Activated CD4-positive, alpha-beta T cell treated with anti-CD3 and anti-CD28 coated beads, Interleukin-2, Interleukin-4, amounts not matched to agents 100 ng/mL and 50 ng/mL, durations not matched to agents 16 hours and 8 hours (primary cell): ENCODE measurements around the gene KLC3.

Experiments
- DNase-seq: peaks from one replicate; pipeline ENCODE4 v3.0.0-alpha.2; 2020; ENCODE audit warnings: low spot score

Gene KLC3

DNA sequence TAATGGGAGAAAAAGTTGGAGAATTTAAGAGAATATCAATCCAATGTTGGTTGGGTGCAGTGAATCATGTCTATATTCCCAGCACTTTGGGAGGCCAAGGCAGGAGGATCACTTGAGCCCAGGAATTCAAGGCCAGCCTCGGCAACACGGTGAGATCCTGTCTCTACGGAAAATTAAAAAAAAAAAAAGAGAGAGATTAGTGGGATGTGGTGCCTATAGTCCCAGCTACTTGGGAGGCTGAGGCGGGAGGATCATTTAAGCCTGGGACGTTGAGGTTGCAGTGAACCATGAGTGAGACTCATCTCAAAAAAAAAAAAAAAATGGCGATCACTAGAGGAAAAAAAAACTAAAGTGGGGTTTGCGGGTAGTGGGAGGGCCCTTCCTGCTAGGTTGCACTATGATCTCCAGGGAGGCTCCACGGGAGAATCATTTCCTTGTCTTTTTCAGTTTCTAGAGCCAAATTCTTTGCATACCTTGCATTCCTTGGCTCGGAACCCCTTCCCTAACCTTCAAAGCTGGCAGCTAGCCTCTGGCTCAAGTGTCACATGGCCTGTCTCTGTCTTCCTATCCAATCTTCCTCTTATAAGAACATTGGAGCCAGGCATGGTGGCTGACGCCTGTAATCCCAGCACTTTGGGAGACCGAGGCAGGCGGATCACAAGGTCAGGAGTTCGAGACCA lies 35.6 kb downstream of the KLC3 start:
- no peak for DNase-seq

DNA sequence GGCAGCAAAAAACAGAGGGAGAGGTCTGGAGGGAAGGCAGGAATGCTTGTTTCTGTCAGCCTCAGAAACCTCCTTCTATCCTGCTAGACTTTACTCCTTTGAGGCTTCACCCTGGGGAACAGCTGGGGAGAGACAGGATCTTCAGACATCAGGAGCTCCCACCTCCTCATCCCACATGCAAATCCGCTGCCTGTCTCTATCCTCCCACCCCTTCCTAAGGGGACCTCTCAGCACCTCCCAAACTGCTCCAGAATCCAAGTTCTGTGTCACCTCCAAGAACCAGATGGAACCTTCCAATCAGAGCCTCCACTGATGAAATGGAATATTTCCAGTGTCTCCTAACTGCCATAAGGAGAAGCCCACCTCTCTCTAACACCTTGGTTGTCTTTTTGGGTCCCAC lies 39.6 kb downstream of the KLC3 start:
- no peak for DNase-seq

GRCh38 chr19:45382426-45382825 lies 41.9 kb downstream of the KLC3 start:
- DNase-seq: no peak

DNA sequence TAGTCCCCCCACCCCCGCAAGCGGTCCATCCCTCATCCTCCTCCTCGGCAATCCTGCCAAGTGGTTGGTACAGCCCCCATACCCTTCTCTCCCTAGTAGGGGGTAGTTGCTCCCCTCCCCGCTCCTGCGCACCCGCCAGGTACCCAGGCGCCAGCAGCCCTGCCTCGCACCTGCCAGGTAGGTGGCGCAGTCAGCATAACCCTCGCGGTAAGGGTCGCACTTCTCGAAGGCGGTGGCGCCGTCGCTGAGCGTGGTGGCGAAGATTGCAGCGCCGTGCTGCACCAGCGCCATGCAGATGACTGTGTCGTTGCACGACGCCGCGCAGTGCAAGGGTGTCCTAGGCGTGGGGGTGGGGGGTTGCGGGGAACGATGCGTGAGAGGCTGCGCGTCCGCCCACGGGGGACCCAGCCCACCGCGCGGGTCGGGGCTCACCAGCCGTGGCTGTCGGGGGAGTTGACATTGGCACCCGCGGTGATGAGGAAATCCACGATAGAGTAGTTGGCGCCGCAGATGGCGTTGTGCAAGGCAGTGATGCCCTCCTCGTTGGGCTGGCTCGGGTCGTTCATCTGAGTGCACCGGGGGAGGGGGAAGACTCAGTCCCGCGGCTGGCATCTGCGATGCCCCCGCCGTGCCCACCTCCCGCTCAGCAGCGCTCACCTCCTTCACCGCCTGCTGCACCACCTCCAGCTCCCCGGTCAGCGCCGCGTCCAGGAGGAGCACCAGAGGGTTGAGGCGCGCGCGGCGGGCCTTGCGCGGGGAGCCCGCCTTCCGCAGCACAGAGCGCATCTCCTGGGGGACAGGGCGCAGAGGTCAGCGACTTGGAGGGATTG lies 45.1 kb downstream of the KLC3 start:
- no peak for DNase-seq

DNA sequence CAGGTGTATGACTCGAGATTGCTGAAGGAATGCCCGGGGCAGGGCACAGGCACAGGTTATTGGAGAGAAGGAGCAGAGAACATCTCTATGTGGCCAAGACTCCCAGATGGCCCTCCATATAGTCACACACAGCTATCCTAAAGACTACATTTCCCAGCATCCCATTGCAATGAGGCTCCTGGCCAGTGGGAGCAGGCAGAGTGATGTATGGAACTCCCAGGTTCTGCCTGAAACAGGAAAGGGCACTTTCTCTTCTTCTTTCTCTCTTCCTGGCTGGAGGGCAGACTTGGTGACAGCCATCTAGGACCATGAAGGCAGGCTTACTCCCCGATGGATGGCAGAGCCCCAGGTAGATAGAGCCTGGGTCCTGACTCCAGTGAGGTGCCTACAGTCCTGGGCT lies 50.8 kb downstream of the KLC3 start:
- no peak for DNase-seq

- DNase-seq: no peak
Observed at GRCh38 chr19:45391871-45392665, 51.5 kb downstream of the KLC3 start.

DNA sequence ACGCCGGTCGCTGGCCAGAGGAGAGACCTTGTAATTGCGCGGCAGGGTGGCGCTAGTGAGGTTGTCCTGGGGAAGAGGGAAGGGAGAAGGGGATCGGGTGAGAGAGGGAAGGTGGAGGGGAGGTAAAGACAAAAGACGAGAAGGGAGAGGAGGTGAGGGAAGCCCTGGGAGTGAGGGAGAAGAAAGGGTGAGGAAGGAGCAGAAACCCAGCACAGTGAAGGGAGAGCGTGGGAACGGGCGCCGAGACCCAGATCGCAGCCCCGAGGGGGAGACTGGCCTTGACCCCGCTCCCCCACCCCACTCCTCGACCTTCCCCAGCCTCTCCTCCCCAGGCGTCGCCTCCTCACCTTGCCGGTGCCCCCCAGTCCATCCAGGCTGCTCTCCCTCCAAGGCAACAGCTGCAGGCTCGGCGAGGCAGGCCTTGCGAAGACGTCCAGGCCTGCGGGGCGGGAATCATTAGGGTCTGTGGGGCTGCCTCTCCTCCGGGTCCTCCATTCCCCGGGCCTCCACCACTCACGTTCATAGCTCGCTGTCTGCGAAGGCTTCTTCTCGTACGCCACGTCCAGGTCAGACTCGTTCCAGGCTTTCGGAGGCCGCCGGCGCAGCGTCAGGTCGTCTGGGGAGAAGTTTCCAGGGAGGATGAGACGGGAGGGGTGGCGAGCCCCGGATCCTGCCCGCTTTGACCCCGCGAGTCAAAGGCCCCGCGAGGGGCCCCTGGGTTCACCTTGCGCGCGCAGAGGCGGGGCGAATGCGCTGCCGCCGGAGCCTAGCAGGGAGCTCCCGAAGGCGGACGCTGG lies 55.5 kb downstream of the KLC3 start:
- DNase-seq: no peak

- no peak for DNase-seq
Observed at GRCh38 chr19:45400192-45400591, 59.6 kb downstream of the KLC3 start.
